Measurements from ENCODE around the gene BAIAP2L1.

The BAIAP2L1 gene

GRCh38 chr7:98257701-98258100 is 143.2 kb downstream of the BAIAP2L1 start:
- no peak for DNase-seq

GRCh38 chr7:98256431-98256830 is 144.5 kb downstream of the BAIAP2L1 start:
- DNase-seq: no peak

- no peak for DNase-seq
Observed at GRCh38 chr7:98254951-98255610, 145.8 kb downstream of the BAIAP2L1 start.

- DNase-seq: no peak
Observed at GRCh38 chr7:98254516-98254915, 146.4 kb downstream of the BAIAP2L1 start.

- no peak for DNase-seq
Observed at GRCh38 chr7:98252425-98253054, 148.3 kb downstream of the BAIAP2L1 start.

GRCh38 chr7:98251601-98252424 is 149.1 kb downstream of the BAIAP2L1 start, which contains the start of gene TECPR1:
TECPR1 (minus strand) TSS chr7:98252232; CDS start chr7:98246146, 6,086 bp downstream.
- DNase-seq: peak; percentile 84

GRCh38 chr7:98251231-98251600 is 149.7 kb downstream of the BAIAP2L1 start:
- DNase-seq: no peak

GRCh38 chr7:98250789-98251188 is 150.1 kb downstream of the BAIAP2L1 start:
- DNase-seq: peak; percentile 46

GRCh38 chr7:98249106-98249505 is 151.8 kb downstream of the BAIAP2L1 start:
- DNase-seq: no peak

- no peak for DNase-seq
Observed at GRCh38 chr7:98248156-98248555, 152.7 kb downstream of the BAIAP2L1 start.

- no peak for DNase-seq
Observed at GRCh38 chr7:98244871-98245270, 156.0 kb downstream of the BAIAP2L1 start.

GRCh38 chr7:98242934-98243333 is 158.0 kb downstream of the BAIAP2L1 start:
- DNase-seq: no peak

- no peak for DNase-seq
Observed at GRCh38 chr7:98242342-98242741, 158.5 kb downstream of the BAIAP2L1 start.

- DNase-seq: no peak
Observed at GRCh38 chr7:98241674-98242241, 159.1 kb downstream of the BAIAP2L1 start.

Measured in activated T-cell treated with anti-CD3 and anti-CD28 coated beads, Interleukin-2, amount 50 U/mL, for 1 hour (primary cell).